ENCODE measurements around the gene SPP2. TPM values are rescaled to one million over a fixed set of nuclear protein-coding genes. Genes with fewer than 3 reads are reported as not detected.

Gene SPP2
- total and polyA plus RNA-seq, 8 donors = 0.73 TPM; not detected in 7

GRCh38 chr2:234072454-234072853 lies 22.0 kb downstream of the SPP2 start:
- 83 to 95% (median 95%) methylated on average over 4 of the region's 4 CpGs for WGBS, 5 donors
- intact Hi-C loops (cut with DNase I; ENCODE audit: low total_unique reads) = no loop called here

GRCh38 chr2:234074751-234075517 lies 24.4 kb downstream of the SPP2 start:
- TF ChIP-seq CTCF (IDR thresholded peaks at IDR 0.05) = no peak
- no peak for TF ChIP-seq EP300 (IDR thresholded peaks at IDR 0.05)
- no peak for TF ChIP-seq POLR2AphosphoS5 (IDR thresholded peaks at IDR 0.05)
- no peak for TF ChIP-seq POLR2A (IDR thresholded peaks at IDR 0.05)

More at GRCh38 chr2:234072454-234072853, 22.0 kb downstream of the SPP2 start:
- Histone ChIP-seq H3K36me3 (no peaks in the 10 kb centered on the region), H3K4me3 (no peak overlapping the region), H3K27ac (no peak overlapping the region), H3K9me3 (peaks cover 0 to 10% (median 7%) of the 10 kb centered on the region in 4 donors), H3K27me3 (no peaks in the 10 kb centered on the region), H3K4me1 (peaks cover 0 to 12% (median 8%) of the 10 kb centered on the region in 4 donors)
- DNase-seq = no peak
- no peak for TF ChIP-seq CTCF (IDR thresholded peaks at IDR 0.05)
- TF ChIP-seq POLR2A (IDR thresholded peaks at IDR 0.05) = no peak
- no peak for TF ChIP-seq POLR2AphosphoS5 (IDR thresholded peaks at IDR 0.05)
- TF ChIP-seq EP300 (IDR thresholded peaks at IDR 0.05) = no peak

GRCh38 chr2:234075518-234075915 lies 25.0 kb downstream of the SPP2 start:
- Histone ChIP-seq H3K4me1 (peaks cover 0 to 12% (median 8%) of the 10 kb centered on the region in 4 donors), H3K36me3 (no peaks in the 10 kb centered on the region), H3K9me3 (no peaks in the 10 kb centered on the region), H3K27ac (no peak overlapping the region), H3K4me3 (no peak overlapping the region), H3K27me3 (no peaks in the 10 kb centered on the region)
- intact Hi-C loops (cut with DNase I; ENCODE audit: low total_unique reads) = no loop called here
- WGBS, 5 donors = 73 to 90% (median 79%) methylated on average over 4 of the region's 4 CpGs
- no peak for DNase-seq
- TF ChIP-seq POLR2AphosphoS5 (IDR thresholded peaks at IDR 0.05) (no peak), CTCF (IDR thresholded peaks at IDR 0.05) (no peak), EP300 (IDR thresholded peaks at IDR 0.05) (no peak), POLR2A (IDR thresholded peaks at IDR 0.05) (no peak)

More at GRCh38 chr2:234074751-234075517, 24.4 kb downstream of the SPP2 start:
- Histone ChIP-seq H3K4me1 (peaks cover 0 to 12% (median 8%) of the 10 kb centered on the region in 4 donors), H3K27me3 (no peaks in the 10 kb centered on the region), H3K27ac (no peak overlapping the region), H3K36me3 (no peaks in the 10 kb centered on the region), H3K9me3 (no peaks in the 10 kb centered on the region), H3K4me3 (no peak overlapping the region)
- DNase-seq = no peak
- intact Hi-C loops (cut with DNase I; ENCODE audit: low total_unique reads) = no loop called here
- WGBS, 5 donors = 71 to 88% (median 84%) methylated on average over 13 of the region's 13 CpGs

- Histone ChIP-seq H3K9me3 (no peaks in the 10 kb centered on the region), H3K27ac (no peak overlapping the region), H3K4me3 (no peak overlapping the region), H3K36me3 (no peaks in the 10 kb centered on the region), H3K4me1 (peaks cover 0 to 12% (median 8%) of the 10 kb centered on the region in 4 donors), H3K27me3 (no peaks in the 10 kb centered on the region)
- intact Hi-C loops (cut with DNase I; ENCODE audit: low total_unique reads) = no loop called here
- WGBS, 5 donors = 67 to 86% (median 79%) methylated on average over 5 to 8 of the region's 8 CpGs
- TF ChIP-seq POLR2AphosphoS5 (IDR thresholded peaks at IDR 0.05) = no peak
- no peak for TF ChIP-seq POLR2A (IDR thresholded peaks at IDR 0.05)
- no peak for TF ChIP-seq EP300 (IDR thresholded peaks at IDR 0.05)
- TF ChIP-seq CTCF (IDR thresholded peaks at IDR 0.05) = no peak
- no peak for DNase-seq
These were observed 25.4 kb downstream of the SPP2 start for GRCh38 chr2:234075947-234076346.

All from stomach (tissue), 9 donors.